Islet precursor cell (in vitro differentiated cells): ENCODE measurements around the gene ANKRD2.

Experiments
- DNase-seq: peaks from one replicate; pipeline ENCODE4 v3.0.0-alpha.2; 2018

The ANKRD2 gene

GRCh38 chr10:97598407-97599271, 26.1 kb downstream of the ANKRD2 start:
- no peak for DNase-seq

GRCh38 chr10:97599272-97599619, 26.7 kb downstream of the ANKRD2 start:
- DNase-seq = no peak

- no peak for DNase-seq
Observed at GRCh38 chr10:97600616-97601015, 28.0 kb downstream of the ANKRD2 start.

GRCh38 chr10:97601268-97602215, 29.0 kb downstream of the ANKRD2 start:
- DNase-seq = no peak

GRCh38 chr10:97607095-97607636, 34.6 kb downstream of the ANKRD2 start:
- DNase-seq = no peak

GRCh38 chr10:97608991-97609561, 36.5 kb downstream of the ANKRD2 start:
- DNase-seq = no peak

- DNase-seq = no peak
Observed at GRCh38 chr10:97611473-97611872, 38.9 kb downstream of the ANKRD2 start.

GRCh38 chr10:97612386-97612785, 39.8 kb downstream of the ANKRD2 start:
- DNase-seq = peak; percentile 64

GRCh38 chr10:97618285-97618684, 45.7 kb downstream of the ANKRD2 start:
- DNase-seq = no peak

- DNase-seq = no peak
Observed at GRCh38 chr10:97618733-97619132, 46.2 kb downstream of the ANKRD2 start.

- no peak for DNase-seq
Observed at GRCh38 chr10:97623277-97623676, 50.7 kb downstream of the ANKRD2 start.

GRCh38 chr10:97627731-97628130, 55.2 kb downstream of the ANKRD2 start:
- DNase-seq = no peak

GRCh38 chr10:97628228-97628627, 55.6 kb downstream of the ANKRD2 start:
- no peak for DNase-seq

GRCh38 chr10:97629289-97629688, 56.7 kb downstream of the ANKRD2 start:
- no peak for DNase-seq

- no peak for DNase-seq
Observed at GRCh38 chr10:97631098-97631497, 58.5 kb downstream of the ANKRD2 start.

GRCh38 chr10:97632949-97633884, 60.6 kb downstream of the ANKRD2 start, which contains the start of gene MORN4:
Gene MORN4, minus strand, starts transcription at chr10:97633500. Its CDS starts 13,847 bp downstream, at chr10:97619653.
- DNase-seq = peak; percentile 96
